ENCODE measurements around the gene NUMBL. TPM values are rescaled to one million over a fixed set of nuclear protein-coding genes. Genes with fewer than 3 reads are reported as not detected.

The NUMBL gene
- total and polyA plus RNA-seq, 9 of the 15 experiments (the other 6 are each of a cell fraction or from before 2014, with no cell fraction given): 0.39 to 38.6 (median 6.6) TPM

- TF ChIP-seq LCOR (CRISPR knock-in tag; IDR thresholded peaks at IDR 0.05) (no peak), ARID1B (IDR thresholded peaks at IDR 0.05) (peak; percentile 19; the same call in 1 of the 2 replicates), GTF2E2 (tag; IDR thresholded peaks at IDR 0.05) (no peak), SETDB1 (IDR thresholded peaks at IDR 0.05; ENCODE audit: low read length) (no peak), NR2C2 (CRISPR knock-in tag; IDR thresholded peaks at IDR 0.05) (0 out of 2 replicates have a peak, but pooled peaks have one; percentile 57), NR2C2 (tag; IDR thresholded peaks at IDR 0.05) (no peak), STAT6 (CRISPR knock-in tag; IDR thresholded peaks at IDR 0.05) (0 out of 2 replicates have a peak, but pooled peaks have one; percentile 16), ZNF609 (CRISPR knock-in tag; IDR thresholded peaks at IDR 0.05; ENCODE audit: borderline replicate concordance) (no peak), ZNF146 (CRISPR knock-in tag; IDR thresholded peaks at IDR 0.05; ENCODE audit: unreplicated experiment) (no peak), ZBTB49 (CRISPR knock-in tag; IDR thresholded peaks at IDR 0.05; ENCODE audit: borderline replicate concordance) (no peak), SP1 (CRISPR knock-in tag; IDR thresholded peaks at IDR 0.05) (peak; percentile 63), CBFA2T2 (conservative IDR thresholded peaks at IDR 0.05) (peak; percentile 64), GTF3C2 (IDR thresholded peaks at IDR 0.05; ENCODE audit: borderline replicate concordance, extremely low read depth, insufficient read length) (no peak), MAX (CRISPR knock-in tag; IDR thresholded peaks at IDR 0.05) (peak; percentile 88), ZNF444 (CRISPR knock-in tag; IDR thresholded peaks at IDR 0.05) (no peak)
Measured at GRCh38 chr19:40687525-40688016, 2.9 kb downstream of the NUMBL start (continued).

Measured in K562 (cell line).